ENCODE results near the gene MRPL50.

GRCh38 chr9:101434998-101435397 lies 36.6 kb upstream of the MRPL50 start:
- TF ChIP-seq, protein P1, sequence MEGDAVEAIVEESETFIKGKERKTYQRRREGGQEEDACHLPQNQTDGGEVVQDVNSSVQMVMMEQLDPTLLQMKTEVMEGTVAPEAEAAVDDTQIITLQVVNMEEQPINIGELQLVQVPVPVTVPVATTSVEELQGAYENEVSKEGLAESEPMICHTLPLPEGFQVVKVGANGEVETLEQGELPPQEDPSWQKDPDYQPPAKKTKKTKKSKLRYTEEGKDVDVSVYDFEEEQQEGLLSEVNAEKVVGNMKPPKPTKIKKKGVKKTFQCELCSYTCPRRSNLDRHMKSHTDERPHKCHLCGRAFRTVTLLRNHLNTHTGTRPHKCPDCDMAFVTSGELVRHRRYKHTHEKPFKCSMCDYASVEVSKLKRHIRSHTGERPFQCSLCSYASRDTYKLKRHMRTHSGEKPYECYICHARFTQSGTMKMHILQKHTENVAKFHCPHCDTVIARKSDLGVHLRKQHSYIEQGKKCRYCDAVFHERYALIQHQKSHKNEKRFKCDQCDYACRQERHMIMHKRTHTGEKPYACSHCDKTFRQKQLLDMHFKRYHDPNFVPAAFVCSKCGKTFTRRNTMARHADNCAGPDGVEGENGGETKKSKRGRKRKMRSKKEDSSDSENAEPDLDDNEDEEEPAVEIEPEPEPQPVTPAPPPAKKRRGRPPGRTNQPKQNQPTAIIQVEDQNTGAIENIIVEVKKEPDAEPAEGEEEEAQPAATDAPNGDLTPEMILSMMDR (IDR thresholded peaks at IDR 0.05): no peak
- TF ChIP-seq POLR2A (IDR thresholded peaks at IDR 0.05): no peak
- TF ChIP-seq POLR2AphosphoS5 (IDR thresholded peaks at IDR 0.05): no peak
